HG02571 (cell line): ENCODE data around the gene MUC20.
"Not testable (repeated sequence)": the region's sequence is repeated elsewhere in the genome, so short reads cannot be mapped to it uniquely, and the experiment has no call there.

Experiments
- ATAC-seq: cut with Tn5 transposase; IDR thresholded peaks from one replicate; pipeline ENCODE4 v1.9.1; 2021; ENCODE audit warnings: mild to moderate bottlenecking, moderate library complexity; ENCODE audit not compliant: unreplicated experiment

The MUC20 gene

GRCh38 chr3:195720831-195721506 lies at the start of gene MUC20:
MUC20 (plus strand) TSS chr3:195720978; CDS start chr3:195721008, 30 bp downstream.
- not testable (repeated sequence) for ATAC-seq

GRCh38 chr3:195671283-195671682 lies 49.5 kb upstream of the MUC20 start:
- not testable (repeated sequence) for ATAC-seq

GRCh38 chr3:195673711-195674110 lies 47.1 kb upstream of the MUC20 start:
- not testable (repeated sequence) for ATAC-seq

- ATAC-seq, result not testable (repeated sequence)
Measured at GRCh38 chr3:195678391-195679015, 42.3 kb upstream of the MUC20 start.

GRCh38 chr3:195680690-195681089 lies 40.1 kb upstream of the MUC20 start:
- not testable (repeated sequence) for ATAC-seq

- ATAC-seq, result not testable (repeated sequence)
Measured at GRCh38 chr3:195681458-195682103, 39.2 kb upstream of the MUC20 start.

GRCh38 chr3:195682104-195682742 lies 38.6 kb upstream of the MUC20 start:
- ATAC-seq, result not testable (repeated sequence)

- ATAC-seq, result not testable (repeated sequence)
Measured at GRCh38 chr3:195683722-195684526, 36.9 kb upstream of the MUC20 start.

GRCh38 chr3:195684527-195685257 lies 36.1 kb upstream of the MUC20 start:
- ATAC-seq, result not testable (repeated sequence)

- ATAC-seq, result not testable (repeated sequence)
Measured at GRCh38 chr3:195686537-195687208, 34.1 kb upstream of the MUC20 start.

- ATAC-seq, result not testable (repeated sequence)
Measured at GRCh38 chr3:195687209-195687760, 33.5 kb upstream of the MUC20 start.

GRCh38 chr3:195688471-195689183 lies 32.2 kb upstream of the MUC20 start:
- ATAC-seq, result not testable (repeated sequence)

- ATAC-seq, result not testable (repeated sequence)
Measured at GRCh38 chr3:195689184-195690070, 31.4 kb upstream of the MUC20 start.

- ATAC-seq, result no peak
Measured at GRCh38 chr3:195690951-195691350, 29.8 kb upstream of the MUC20 start.

- ATAC-seq, result not testable (repeated sequence)
Measured at GRCh38 chr3:195691596-195692353, 29.0 kb upstream of the MUC20 start.

- ATAC-seq, result no peak
Measured at GRCh38 chr3:195692354-195692685, 28.5 kb upstream of the MUC20 start.
